Amniotic epithelial cell (primary cell): ENCODE measurements around the gene ZBTB12.
"Not testable (repeated sequence)": the region's sequence is repeated elsewhere in the genome, so short reads cannot be mapped to it uniquely, and the experiment has no call there.

Source experiments
- DNase-seq: peaks from one replicate; pipeline ENCODE4 v3.0.0-alpha.2; 2010; ENCODE audit warnings: low read depth

ZBTB12 gene, protein sequence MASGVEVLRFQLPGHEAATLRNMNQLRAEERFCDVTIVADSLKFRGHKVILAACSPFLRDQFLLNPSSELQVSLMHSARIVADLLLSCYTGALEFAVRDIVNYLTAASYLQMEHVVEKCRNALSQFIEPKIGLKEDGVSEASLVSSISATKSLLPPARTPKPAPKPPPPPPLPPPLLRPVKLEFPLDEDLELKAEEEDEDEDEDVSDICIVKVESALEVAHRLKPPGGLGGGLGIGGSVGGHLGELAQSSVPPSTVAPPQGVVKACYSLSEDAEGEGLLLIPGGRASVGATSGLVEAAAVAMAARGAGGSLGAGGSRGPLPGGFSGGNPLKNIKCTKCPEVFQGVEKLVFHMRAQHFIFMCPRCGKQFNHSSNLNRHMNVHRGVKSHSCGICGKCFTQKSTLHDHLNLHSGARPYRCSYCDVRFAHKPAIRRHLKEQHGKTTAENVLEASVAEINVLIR

GRCh38 chr6:31901953-31902643 lies at the start of gene ZBTB12:
ZBTB12 (minus strand) TSS chr6:31902086; CDS start chr6:31901305, 781 bp downstream.
- peak; percentile 98 for DNase-seq

DNA sequence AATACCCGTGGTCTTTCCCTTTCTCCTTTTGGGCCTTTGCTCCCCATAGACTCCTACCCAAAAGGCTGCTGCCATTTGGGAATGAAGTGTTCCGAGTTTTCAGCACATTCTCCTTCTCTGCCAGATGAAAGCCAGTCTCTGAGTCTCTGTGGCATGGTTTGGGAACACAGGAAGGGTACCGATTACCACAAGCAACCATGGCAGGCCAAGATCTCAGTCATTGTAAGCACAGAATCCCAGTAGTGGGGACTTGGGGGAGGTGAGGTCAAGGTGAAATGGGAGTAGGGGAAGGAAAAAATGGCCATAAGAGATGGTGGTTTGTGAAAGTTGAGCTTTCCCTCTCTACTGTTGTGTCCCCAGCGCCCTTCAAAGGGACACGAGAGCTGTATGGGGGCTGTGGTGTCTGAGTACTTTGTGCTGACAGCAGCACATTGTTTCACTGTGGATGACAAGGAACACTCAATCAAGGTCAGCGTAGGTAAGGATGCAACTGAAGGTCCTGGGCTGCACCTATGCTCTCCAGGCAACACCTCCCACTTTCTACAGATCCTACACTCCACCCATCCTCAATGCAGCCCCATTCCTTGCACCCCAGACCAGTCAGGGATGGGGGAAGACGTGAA lies 48.2 kb upstream of the ZBTB12 start:
- no peak for DNase-seq

DNA sequence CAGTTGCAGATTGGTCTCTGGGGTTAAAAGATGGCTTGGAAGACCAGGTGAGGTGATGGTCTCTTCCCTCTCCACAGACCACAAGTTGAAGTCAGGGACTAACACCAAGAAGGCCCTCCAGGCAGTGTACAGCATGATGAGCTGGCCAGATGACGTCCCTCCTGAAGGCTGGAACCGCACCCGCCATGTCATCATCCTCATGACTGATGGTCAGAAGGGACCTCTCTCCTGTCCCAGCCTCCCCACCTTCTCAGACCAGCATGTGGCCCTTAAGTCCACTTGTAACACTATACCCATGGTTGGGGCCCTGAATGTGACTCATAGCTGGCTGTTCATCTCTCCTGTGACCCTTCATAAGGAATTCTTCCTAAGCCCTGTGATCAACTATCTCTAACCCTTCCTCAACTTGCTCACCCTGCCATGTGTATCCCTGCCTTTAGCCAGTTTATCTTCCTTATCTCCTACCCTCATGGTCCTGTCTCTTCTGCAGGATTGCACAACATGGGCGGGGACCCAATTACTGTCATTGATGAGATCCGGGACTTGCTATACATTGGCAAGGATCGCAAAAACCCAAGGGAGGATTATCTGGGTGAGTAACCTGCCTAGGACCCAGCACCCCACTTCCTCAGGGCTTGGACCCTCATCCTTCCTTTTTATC lies 47.0 kb upstream of the ZBTB12 start:
- DNase-seq, result peak; percentile 23

DNA sequence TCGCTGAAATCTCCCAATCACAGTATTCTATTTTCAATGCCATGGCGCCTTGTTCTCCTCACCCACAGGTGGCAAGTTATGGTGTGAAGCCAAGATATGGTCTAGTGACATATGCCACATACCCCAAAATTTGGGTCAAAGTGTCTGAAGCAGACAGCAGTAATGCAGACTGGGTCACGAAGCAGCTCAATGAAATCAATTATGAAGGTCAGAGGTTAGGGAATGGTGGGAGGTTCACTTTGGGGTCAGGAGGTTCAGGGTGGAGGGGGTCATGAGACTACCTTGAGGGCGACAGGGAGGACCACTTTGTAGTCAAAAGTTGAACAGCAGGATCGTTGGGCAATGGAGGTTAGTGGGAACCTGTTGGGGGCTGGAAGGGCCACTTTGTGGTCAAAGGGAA lies 46.4 kb upstream of the ZBTB12 start:
- DNase-seq, result no peak

DNA sequence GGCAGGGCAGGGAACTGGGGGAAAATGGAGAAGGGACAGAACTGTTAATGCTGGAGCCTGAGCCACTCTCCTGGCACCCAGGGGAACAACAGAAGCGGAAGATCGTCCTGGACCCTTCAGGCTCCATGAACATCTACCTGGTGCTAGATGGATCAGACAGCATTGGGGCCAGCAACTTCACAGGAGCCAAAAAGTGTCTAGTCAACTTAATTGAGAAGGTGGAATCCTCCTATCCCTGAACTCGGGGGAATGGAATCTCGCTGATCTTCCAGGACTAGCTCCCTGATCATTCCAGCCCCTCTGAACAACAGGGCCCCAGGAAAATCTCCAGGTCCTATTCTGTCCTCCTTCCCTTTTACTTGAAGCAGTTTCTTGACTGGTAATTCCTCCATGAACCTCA lies 46.0 kb upstream of the ZBTB12 start:
- DNase-seq, result no peak

DNA sequence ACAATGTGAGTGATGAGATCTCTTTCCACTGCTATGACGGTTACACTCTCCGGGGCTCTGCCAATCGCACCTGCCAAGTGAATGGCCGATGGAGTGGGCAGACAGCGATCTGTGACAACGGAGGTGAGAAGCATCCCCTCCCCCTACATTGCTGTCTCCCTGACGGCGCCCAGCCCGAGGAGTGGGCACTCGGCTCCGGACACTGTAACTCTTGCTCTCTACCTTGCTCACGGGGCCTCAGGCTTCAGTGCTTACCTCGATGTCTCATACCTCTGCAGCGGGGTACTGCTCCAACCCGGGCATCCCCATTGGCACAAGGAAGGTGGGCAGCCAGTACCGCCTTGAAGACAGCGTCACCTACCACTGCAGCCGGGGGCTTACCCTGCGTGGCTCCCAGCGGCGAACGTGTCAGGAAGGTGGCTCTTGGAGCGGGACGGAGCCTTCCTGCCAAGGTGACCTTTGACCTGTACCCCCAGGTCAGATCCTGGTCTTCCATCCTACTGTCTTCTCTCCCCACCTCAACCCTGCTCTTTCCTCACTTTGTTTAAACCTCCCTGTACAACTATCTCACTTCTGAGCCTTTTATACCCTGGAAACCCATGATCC lies 45.3 kb upstream of the ZBTB12 start:
- DNase-seq, result no peak

GRCh38 chr6:31946370-31946885 lies 44.5 kb upstream of the ZBTB12 start:
- DNase-seq, result no peak

GRCh38 chr6:31945507-31946369 lies 43.9 kb upstream of the ZBTB12 start, which contains the start of gene CFB:
CFB (plus strand) TSS chr6:31946095; CDS start chr6:31946222, 127 bp downstream.
- DNase-seq, result peak; percentile 90

- DNase-seq, result no peak
Observed at GRCh38 chr6:31945154-31945506, 43.2 kb upstream of the ZBTB12 start.

GRCh38 chr6:31943742-31944141 lies 41.9 kb upstream of the ZBTB12 start:
- no peak for DNase-seq

GRCh38 chr6:31940256-31940664 lies 38.4 kb upstream of the ZBTB12 start:
- DNase-seq, result no peak

- DNase-seq, result no peak
Observed at GRCh38 chr6:31935823-31936222, 33.9 kb upstream of the ZBTB12 start.

GRCh38 chr6:31935021-31935420 lies 33.1 kb upstream of the ZBTB12 start:
- DNase-seq, result no peak

- no peak for DNase-seq
Observed at GRCh38 chr6:31933537-31933936, 31.7 kb upstream of the ZBTB12 start.

GRCh38 chr6:31932137-31932536 lies 30.3 kb upstream of the ZBTB12 start:
- DNase-seq, result not testable (repeated sequence)

DNA sequence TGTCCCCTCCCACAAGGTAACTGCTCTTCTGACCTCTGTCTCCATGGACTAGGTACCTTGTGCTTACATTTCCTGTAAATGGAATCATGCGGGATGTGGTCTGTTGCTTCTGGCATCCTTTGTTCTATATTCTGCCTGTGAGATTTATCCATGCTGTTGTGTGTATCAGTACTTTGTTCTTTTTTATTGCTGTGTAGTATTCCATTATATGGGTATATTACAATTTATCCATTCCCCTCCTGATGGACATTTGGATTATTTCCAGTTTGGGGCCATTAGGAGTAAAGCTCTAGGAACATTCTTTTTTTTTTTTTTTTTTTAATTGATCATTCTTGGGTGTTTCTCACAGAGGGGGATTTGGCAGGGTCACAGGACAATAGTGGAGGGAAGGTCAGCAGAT lies 29.1 kb upstream of the ZBTB12 start:
- DNase-seq, result no peak

GRCh38 chr6:31928672-31928939 lies 26.7 kb upstream of the ZBTB12 start:
- DNase-seq, result no peak

GRCh38 chr6:31927863-31928671 lies 26.2 kb upstream of the ZBTB12 start:
- no peak for DNase-seq

DNA sequence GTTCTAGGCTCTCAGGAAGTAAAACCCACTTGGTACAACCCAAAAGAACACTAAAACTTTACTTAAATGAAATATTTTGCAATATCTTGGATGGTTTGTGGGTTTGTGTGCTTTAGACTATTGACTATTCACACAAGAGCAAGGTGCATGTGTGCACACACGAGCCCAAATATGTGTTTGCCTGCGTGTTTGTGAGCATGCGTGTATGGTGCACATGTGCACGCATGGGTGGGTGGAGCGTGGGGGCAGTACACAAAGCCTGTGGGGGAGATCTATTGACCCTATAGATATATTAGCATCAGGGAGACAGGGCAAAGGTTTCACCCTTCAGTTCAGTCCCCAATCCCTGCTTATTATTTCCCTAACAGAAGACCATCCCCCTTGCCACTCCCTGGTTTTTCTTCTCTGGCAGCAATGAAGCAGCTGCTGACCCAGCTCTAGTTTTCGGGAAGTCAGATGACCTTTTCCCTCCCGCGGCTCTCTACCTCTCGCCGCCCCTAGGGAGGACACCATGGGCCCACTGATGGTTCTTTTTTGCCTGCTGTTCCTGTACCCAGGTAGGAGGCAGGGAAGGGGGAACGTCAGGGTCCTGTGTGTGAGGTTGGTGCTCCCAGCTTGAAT lies 25.5 kb upstream of the ZBTB12 start, which contains the start of gene C2:
Gene C2, plus strand, starts transcription at position 476 of the 621 bp plus-strand sequence. Its CDS starts 36 bp downstream, at position 512.
- no peak for DNase-seq
